ENCODE results near the gene THRB. TPM values are rescaled to one million over a fixed set of nuclear protein-coding genes. Genes with fewer than 3 reads are reported as not detected.

Gene THRB
- total RNA-seq, 1 donor from 2014 or later: 22.8 TPM

GRCh38 chr3:24390169-24391130 is 104.2 kb downstream of the THRB start:
- intact Hi-C loops (cut with DNase I): no loop called here
- Histone ChIP-seq H3K27ac (no peak overlapping the region), H3K4me3 (no peak overlapping the region), H3K27me3 (no peaks in the 10 kb centered on the region), H3K9me3 (no peaks in the 10 kb centered on the region), H3K36me3 (no peaks in the 10 kb centered on the region), H3K4me1 (peaks cover 37% of the 10 kb centered on the region)
- no peak for DNase-seq (ENCODE audit: extremely low spot score in 2 of 2)
- TF ChIP-seq POLR2A (IDR thresholded peaks at IDR 0.05): no peak
- TF ChIP-seq POLR2AphosphoS5 (IDR thresholded peaks at IDR 0.05; ENCODE audit: insufficient read depth in 1 of 2, low read depth in 1 of 2): no peak
- no peak for TF ChIP-seq CTCF (IDR thresholded peaks at IDR 0.05)

GRCh38 chr3:24389108-24390090 is 105.3 kb downstream of the THRB start:
- Histone ChIP-seq H3K4me1 (peaks cover 39% of the 10 kb centered on the region), H3K36me3 (no peaks in the 10 kb centered on the region), H3K4me3 (no peak overlapping the region), H3K9me3 (no peaks in the 10 kb centered on the region), H3K27ac (no peak overlapping the region), H3K27me3 (no peaks in the 10 kb centered on the region)
- intact Hi-C loops (cut with DNase I): no loop called here
- no peak for DNase-seq (ENCODE audit: extremely low spot score in 2 of 2)
- TF ChIP-seq CTCF (IDR thresholded peaks at IDR 0.05) (no peak), POLR2AphosphoS5 (IDR thresholded peaks at IDR 0.05; ENCODE audit: insufficient read depth in 1 of 2, low read depth in 1 of 2) (peak in 1 of 2 donors; percentile 39), POLR2A (IDR thresholded peaks at IDR 0.05) (no peak)

- Histone ChIP-seq H3K36me3 (no peaks in the 10 kb centered on the region), H3K27me3 (no peaks in the 10 kb centered on the region), H3K27ac (no peak overlapping the region), H3K9me3 (no peaks in the 10 kb centered on the region), H3K4me1 (peaks cover 39% of the 10 kb centered on the region), H3K4me3 (no peak overlapping the region)
- no peak for DNase-seq (ENCODE audit: extremely low spot score in 2 of 2)
- intact Hi-C loops (cut with DNase I): no loop called here
- TF ChIP-seq CTCF (IDR thresholded peaks at IDR 0.05) (no peak), POLR2A (IDR thresholded peaks at IDR 0.05) (no peak), POLR2AphosphoS5 (IDR thresholded peaks at IDR 0.05; ENCODE audit: insufficient read depth in 1 of 2, low read depth in 1 of 2) (no peak)
Measured at GRCh38 chr3:24388611-24389010, 106.0 kb downstream of the THRB start.

- no peak for TF ChIP-seq CTCF (IDR thresholded peaks at IDR 0.05)
- TF ChIP-seq POLR2A (IDR thresholded peaks at IDR 0.05): no peak
- no peak for TF ChIP-seq POLR2AphosphoS5 (IDR thresholded peaks at IDR 0.05; ENCODE audit: insufficient read depth in 1 of 2, low read depth in 1 of 2)
- H3K4me3 ChIP-seq: no peak overlapping the region
- no peaks in the 10 kb centered on the region for H3K9me3 ChIP-seq
- H3K27ac ChIP-seq: no peak overlapping the region
- H3K4me1 ChIP-seq: peaks cover 39% of the 10 kb centered on the region
- no peaks in the 10 kb centered on the region for H3K27me3 ChIP-seq
- DNase-seq (ENCODE audit: extremely low spot score in 2 of 2): no peak
- intact Hi-C loops (cut with DNase I): no loop called here
- H3K36me3 ChIP-seq: no peaks in the 10 kb centered on the region
Measured at GRCh38 chr3:24388159-24388558, 106.5 kb downstream of the THRB start.

Data from vagina (tissue), 2 donors.